K562 (cell line): Measurements from ENCODE around the gene ERVH48-1. TPM values are rescaled to one million over a fixed set of nuclear protein-coding genes. Genes with fewer than 3 reads are reported as not detected.

ENCODE experiments used
- ATF1 ChIP-seq, 2 experiments: fragments of 450-650 bp in 1 of 2; IDR thresholded peaks; 2 replicates each; pipeline ENCODE4 v1.6.1; 2016; ENCODE audit warnings: missing compliant biosample characterization in 1 of 2, missing genetic modification characterization in 1 of 2
- CBFB ChIP-seq: sonication (generic); formaldehyde crosslinking; IDR thresholded peaks from 2 replicates; pipeline ENCODE4 v1.4.0; 2020; ENCODE audit warnings: mild to moderate bottlenecking, missing genetic modification reagents
- HMG20B ChIP-seq: fragments of 250-450 bp; sonication (Bioruptor Pico); IDR thresholded peaks from 2 replicates; pipeline ENCODE4 v1.5.0; 2021; ENCODE audit warnings: mild to moderate bottlenecking
- LARP7 ChIP-seq: fragments of 450-650 bp; IDR thresholded peaks from 2 replicates; pipeline ENCODE4 v1.6.1; 2016
- NFYB ChIP-seq: IDR thresholded peaks from 2 replicates; pipeline ENCODE4 v1.6.1; 2011; ENCODE audit warnings: mild to moderate bottlenecking, moderate library complexity; ENCODE audit not compliant: insufficient read length; ENCODE audit errors: extremely low read depth
- NR1H2 ChIP-seq: sonication (generic); formaldehyde crosslinking; IDR thresholded peaks from 2 replicates; pipeline ENCODE4 v1.4.0; 2020; ENCODE audit warnings: mild to moderate bottlenecking, missing genetic modification reagents
- NR4A1 ChIP-seq, 2 experiments: fragments of 250-450 bp in 1 of 2; fragments of 450-650 bp in 1 of 2; sonication (Bioruptor Pico) in 1 of 2; IDR thresholded peaks; 2 replicates each; pipeline versions ENCODE4 v1.4.0 to v1.6.1; 2016 to 2020; ENCODE audit warnings: mild to moderate bottlenecking in 2 of 2, missing compliant biosample characterization in 1 of 2, missing genetic modification characterization in 1 of 2, moderate library complexity in 1 of 2
- PCBP2 ChIP-seq: fragments of 200-400 bp; formaldehyde crosslinking; IDR thresholded peaks from 2 replicates; pipeline ENCODE4 v1.6.1; 2018; ENCODE audit warnings: low read length, low read depth, mild to moderate bottlenecking, moderate library complexity; ENCODE audit not compliant: poor library complexity, severe bottlenecking
- PML ChIP-seq: IDR thresholded peaks from 2 replicates; pipeline ENCODE4 v1.6.1; 2012; ENCODE audit warnings: low read length, inconsistent platforms
- RAD21 ChIP-seq, 2 experiments: fragments of 250-450 bp in 1 of 2; fragments of 450-650 bp in 1 of 2; sonication (Bioruptor Pico) in 1 of 2; formaldehyde crosslinking in 1 of 2; IDR thresholded peaks in 1 of 2; conservative IDR thresholded peaks in 1 of 2; 2 replicates each; pipeline versions ENCODE4 v1.4.0 to v1.8.0; 2020 to 2022; ENCODE audit warnings: mild to moderate bottlenecking in 2 of 2, moderate library complexity in 1 of 2
- SRSF9 ChIP-seq: fragments of 200-400 bp; formaldehyde crosslinking; IDR thresholded peaks from 2 replicates; pipeline ENCODE4 v1.6.1; 2017; ENCODE audit warnings: low read depth, low read length, borderline replicate concordance
- TEAD4 ChIP-seq, 2 experiments: sonication (generic) in 1 of 2; formaldehyde crosslinking in 1 of 2; IDR thresholded peaks; 2 replicates each; pipeline versions ENCODE4 v1.6.1 to v1.8.0; 2012 to 2022; ENCODE audit warnings: borderline replicate concordance in 1 of 2, inconsistent platforms in 1 of 2, low read length in 1 of 2, mild to moderate bottlenecking in 1 of 2, missing genetic modification reagents in 1 of 2
- TGIF2 ChIP-seq: sonication (generic); formaldehyde crosslinking; IDR thresholded peaks from 2 replicates; pipeline ENCODE4 v1.8.1; 2022; ENCODE audit warnings: mild to moderate bottlenecking, missing genetic modification reagents, moderate library complexity
- ZC3H8 ChIP-seq: fragments of 450-650 bp; IDR thresholded peaks from 2 replicates; pipeline ENCODE4 v1.6.1; 2017
- polyA plus RNA-seq, 8 experiments: library from polyadenylated mRNA; depleted of rRNA in 4 of 8; stranded (reverse) in 5 of 8; unstranded in 3 of 8; fragments of >200 nt; fragmentation: Nextera tagmentation in 2 of 8; fragmentation: Illumina TruSeq in 1 of 8; extraction: Ambion mirVana in 2 of 8; extraction: Trizol in 1 of 8; gene quantifications; 2 replicates each; pipeline versions ENCODE4 v1.2.1 to v1.2.3, GENCODE V29; 2011 to 2014; ENCODE audit warnings: inconsistent platforms in 1 of 8, missing spikeins in 1 of 8
- total RNA-seq, 7 experiments: library from RNA; depleted of rRNA in 6 of 7; stranded (reverse); fragments of >200 nt in 6 of 7; fragmentation: Illumina TruSeq in 2 of 7; extraction: Trizol in 2 of 7; gene quantifications; 2 replicates each; pipeline versions ENCODE4 v1.2.1 to v1.2.3, GENCODE V29; 2011 to 2021; ENCODE audit warnings: low replicate concordance in 1 of 7
- TF ChIP-seq, protein P1 (sequence below), 2 experiments: fragments of 250-450 bp in 1 of 2; fragments of 450-650 bp in 1 of 2; sonication (Bioruptor Pico) in 1 of 2; IDR thresholded peaks; 2 replicates each; pipeline versions ENCODE4 v1.6.1 to v1.8.0; 2016 to 2021; ENCODE audit warnings: mild to moderate bottlenecking in 2 of 2, moderate library complexity in 2 of 2, missing compliant biosample characterization in 1 of 2, missing genetic modification characterization in 1 of 2
- TF ChIP-seq, protein P2 (sequence below): fragments of 450-650 bp; formaldehyde crosslinking; IDR thresholded peaks from 2 replicates; pipeline ENCODE4 v1.4.0; 2022; ENCODE audit warnings: mild to moderate bottlenecking, moderate library complexity
- TF ChIP-seq, protein P3 (sequence below): fragments of 450-650 bp; IDR thresholded peaks from 2 replicates; pipeline ENCODE4 v1.6.1; 2017; ENCODE audit warnings: antibody characterized with exemption, mild to moderate bottlenecking
- TF ChIP-seq, protein P4 (sequence below), 2 experiments: fragments of 450-650 bp in 1 of 2; sonication (generic) in 1 of 2; formaldehyde crosslinking; conservative IDR thresholded peaks; 2 replicates each; pipeline versions ENCODE4 v1.4.0 to v1.8.1; 2020 to 2022; ENCODE audit warnings: mild to moderate bottlenecking in 1 of 2, missing genetic modification reagents in 1 of 2

ERVH48-1 gene
- total and polyA plus RNA-seq, 9 of the 15 experiments (the other 6 are each of a cell fraction or from before 2014, with no cell fraction given) = 0.08 to 0.49 (median 0.16) TPM; not detected in 3

DNA sequence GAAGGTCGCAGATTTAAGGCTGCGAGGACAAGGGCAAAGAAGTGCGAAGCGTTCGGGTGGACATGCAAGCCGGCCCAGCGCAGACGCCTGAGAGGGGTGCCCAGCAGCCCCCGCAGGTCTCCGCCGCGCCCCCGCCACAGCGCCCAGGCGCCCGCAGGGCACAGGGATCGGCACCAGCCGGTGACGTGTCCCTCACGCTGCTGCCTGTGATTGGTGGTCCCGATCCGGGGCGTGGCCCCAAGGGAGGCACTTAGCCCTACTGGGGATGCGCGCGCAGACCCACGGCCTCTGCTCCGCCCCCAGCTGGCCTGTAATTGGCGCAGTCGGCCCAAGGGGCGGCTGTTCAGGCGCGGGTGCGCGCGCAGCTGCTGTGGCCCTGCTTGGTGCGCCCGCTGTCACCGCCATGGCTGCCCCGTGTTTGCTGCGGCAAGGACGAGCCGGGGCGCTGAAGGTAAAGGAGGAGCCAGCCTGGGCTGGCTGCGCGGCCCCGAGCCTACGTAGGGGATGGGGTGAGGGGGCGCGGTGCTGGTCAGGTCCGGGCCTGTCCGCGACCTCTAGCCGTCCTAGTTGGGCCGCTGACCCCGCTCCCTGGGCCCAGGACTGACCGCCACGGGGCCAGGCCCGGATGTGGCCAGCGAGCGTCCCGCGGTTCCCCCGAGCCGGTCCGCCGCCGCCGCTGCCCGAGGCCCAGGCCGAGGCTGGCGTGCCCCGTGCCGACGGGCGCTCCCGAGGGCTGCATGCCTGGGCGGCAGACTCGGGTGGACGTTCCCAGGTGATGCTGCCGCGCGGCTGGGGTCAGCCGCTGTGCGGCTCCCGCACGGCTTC is 32.3 kb downstream of the ERVH48-1 start, which contains the start of gene NDUFV3 (continued):
- TF ChIP-seq ZC3H8 (no peak), HMG20B (CRISPR knock-in tag) (no peak), NR1H2 (peak; percentile 59; the same call in 1 of the 2 replicates), PML (peak; percentile 79), TEAD4 (IDR thresholded peaks at IDR 0.05; ENCODE audit: low read length) (no peak), TEAD4 (CRISPR knock-in tag; IDR thresholded peaks at IDR 0.05; ENCODE audit: borderline replicate concordance) (peak; percentile 81; the same call in 1 of the 2 replicates), SRSF9 (no peak), NFYB (peak; percentile 91), LARP7 (no peak), CBFB (CRISPR knock-in tag) (peak; percentile 80), PCBP2 (no peak), ATF1 (CRISPR knock-in tag; IDR thresholded peaks at IDR 0.05) (peak; percentile 77), ATF1 (tag; IDR thresholded peaks at IDR 0.05) (peak; percentile 98), NR4A1 (CRISPR knock-in tag; IDR thresholded peaks at IDR 0.05) (peak; percentile 84), NR4A1 (tag; IDR thresholded peaks at IDR 0.05) (0 out of 2 replicates have a peak, but pooled peaks have one; percentile 26), TGIF2 (peak; percentile 89), RAD21 (CRISPR knock-in tag; conservative IDR thresholded peaks at IDR 0.05 in 1 of 2, IDR thresholded peaks at IDR 0.05 in 1 of 2) (peak in 1 of 2 experiments; percentile 4; a peak in 1 of 4 replicates)
- TF ChIP-seq, protein P1, sequence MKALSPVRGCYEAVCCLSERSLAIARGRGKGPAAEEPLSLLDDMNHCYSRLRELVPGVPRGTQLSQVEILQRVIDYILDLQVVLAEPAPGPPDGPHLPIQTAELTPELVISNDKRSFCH (CRISPR knock-in tag; IDR thresholded peaks at IDR 0.05) = no peak
- TF ChIP-seq, protein P1 (tag; IDR thresholded peaks at IDR 0.05) = peak; percentile 89
- TF ChIP-seq, protein P2, sequence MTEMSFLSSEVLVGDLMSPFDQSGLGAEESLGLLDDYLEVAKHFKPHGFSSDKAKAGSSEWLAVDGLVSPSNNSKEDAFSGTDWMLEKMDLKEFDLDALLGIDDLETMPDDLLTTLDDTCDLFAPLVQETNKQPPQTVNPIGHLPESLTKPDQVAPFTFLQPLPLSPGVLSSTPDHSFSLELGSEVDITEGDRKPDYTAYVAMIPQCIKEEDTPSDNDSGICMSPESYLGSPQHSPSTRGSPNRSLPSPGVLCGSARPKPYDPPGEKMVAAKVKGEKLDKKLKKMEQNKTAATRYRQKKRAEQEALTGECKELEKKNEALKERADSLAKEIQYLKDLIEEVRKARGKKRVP = peak; percentile 1; the same call in 1 of the 2 replicates
- TF ChIP-seq, protein P3, sequence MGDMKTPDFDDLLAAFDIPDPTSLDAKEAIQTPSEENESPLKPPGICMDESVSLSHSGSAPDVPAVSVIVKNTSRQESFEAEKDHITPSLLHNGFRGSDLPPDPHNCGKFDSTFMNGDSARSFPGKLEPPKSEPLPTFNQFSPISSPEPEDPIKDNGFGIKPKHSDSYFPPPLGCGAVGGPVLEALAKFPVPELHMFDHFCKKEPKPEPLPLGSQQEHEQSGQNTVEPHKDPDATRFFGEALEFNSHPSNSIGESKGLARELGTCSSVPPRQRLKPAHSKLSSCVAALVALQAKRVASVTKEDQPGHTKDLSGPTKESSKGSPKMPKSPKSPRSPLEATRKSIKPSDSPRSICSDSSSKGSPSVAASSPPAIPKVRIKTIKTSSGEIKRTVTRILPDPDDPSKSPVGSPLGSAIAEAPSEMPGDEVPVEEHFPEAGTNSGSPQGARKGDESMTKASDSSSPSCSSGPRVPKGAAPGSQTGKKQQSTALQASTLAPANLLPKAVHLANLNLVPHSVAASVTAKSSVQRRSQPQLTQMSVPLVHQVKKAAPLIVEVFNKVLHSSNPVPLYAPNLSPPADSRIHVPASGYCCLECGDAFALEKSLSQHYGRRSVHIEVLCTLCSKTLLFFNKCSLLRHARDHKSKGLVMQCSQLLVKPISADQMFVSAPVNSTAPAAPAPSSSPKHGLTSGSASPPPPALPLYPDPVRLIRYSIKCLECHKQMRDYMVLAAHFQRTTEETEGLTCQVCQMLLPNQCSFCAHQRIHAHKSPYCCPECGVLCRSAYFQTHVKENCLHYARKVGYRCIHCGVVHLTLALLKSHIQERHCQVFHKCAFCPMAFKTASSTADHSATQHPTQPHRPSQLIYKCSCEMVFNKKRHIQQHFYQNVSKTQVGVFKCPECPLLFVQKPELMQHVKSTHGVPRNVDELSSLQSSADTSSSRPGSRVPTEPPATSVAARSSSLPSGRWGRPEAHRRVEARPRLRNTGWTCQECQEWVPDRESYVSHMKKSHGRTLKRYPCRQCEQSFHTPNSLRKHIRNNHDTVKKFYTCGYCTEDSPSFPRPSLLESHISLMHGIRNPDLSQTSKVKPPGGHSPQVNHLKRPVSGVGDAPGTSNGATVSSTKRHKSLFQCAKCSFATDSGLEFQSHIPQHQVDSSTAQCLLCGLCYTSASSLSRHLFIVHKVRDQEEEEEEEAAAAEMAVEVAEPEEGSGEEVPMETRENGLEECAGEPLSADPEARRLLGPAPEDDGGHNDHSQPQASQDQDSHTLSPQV = peak; percentile 14
- TF ChIP-seq, protein P4, sequence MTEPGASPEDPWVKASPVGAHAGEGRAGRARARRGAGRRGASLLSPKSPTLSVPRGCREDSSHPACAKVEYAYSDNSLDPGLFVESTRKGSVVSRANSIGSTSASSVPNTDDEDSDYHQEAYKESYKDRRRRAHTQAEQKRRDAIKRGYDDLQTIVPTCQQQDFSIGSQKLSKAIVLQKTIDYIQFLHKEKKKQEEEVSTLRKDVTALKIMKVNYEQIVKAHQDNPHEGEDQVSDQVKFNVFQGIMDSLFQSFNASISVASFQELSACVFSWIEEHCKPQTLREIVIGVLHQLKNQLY (CRISPR knock-in tag; conservative IDR thresholded peaks at IDR 0.05) = peak in 1 of 2 experiments; percentile 88; a peak in 1 of 4 replicates
